Nephron (organoid): ENCODE results near the gene TMEM254.
A peak's percentile ranks its signal among the peaks of the same experiment; 100 is the strongest.

ENCODE experiments used
- H3K27ac Mint-ChIP-seq, 3 experiments: 2 replicates each; pipeline ENCODE4 v1.8.0; 2020; ENCODE audit warnings: mixed read lengths in 3 of 3, mild to moderate bottlenecking in 2 of 3, moderate library complexity in 1 of 3
- H3K27me3 Mint-ChIP-seq: 2 replicates; pipeline ENCODE4 v1.8.0; 2021; ENCODE audit warnings: low read depth, mild to moderate bottlenecking, moderate library complexity, mixed read lengths
- H3K36me3 Mint-ChIP-seq: 2 replicates; pipeline ENCODE4 v1.8.0; 2020; ENCODE audit warnings: low read depth, mixed read lengths
- H3K4me1 Mint-ChIP-seq: 2 replicates; pipeline ENCODE4 v1.8.0; 2020; ENCODE audit warnings: mixed read lengths
- H3K4me3 Mint-ChIP-seq, 3 experiments: 2 replicates each; pipeline ENCODE4 v1.8.0; 2020; ENCODE audit warnings: mild to moderate bottlenecking in 3 of 3, mixed read lengths in 3 of 3, moderate library complexity in 2 of 3
- H3K9me3 Mint-ChIP-seq: 2 replicates; pipeline ENCODE4 v1.8.0; 2020; ENCODE audit warnings: mixed read lengths
- CTCF ChIP-seq, 3 experiments: fragments of 200-600 bp; sonication (generic); IDR thresholded peaks; one replicate each; pipeline ENCODE4 v1.5.0; 2021; ENCODE audit warnings: antibody characterized with exemption in 3 of 3; ENCODE audit not compliant: unreplicated experiment in 3 of 3

TMEM254 gene

GRCh38 chr10:80075781-80076180 is 2.7 kb upstream of the TMEM254 start:
- peaks cover 8% of the 10 kb centered on the region for H3K4me1 Mint-ChIP-seq
- no peaks in the 10 kb centered on the region for H3K9me3 Mint-ChIP-seq
- no peak for TF ChIP-seq CTCF (IDR thresholded peaks at IDR 0.05; ENCODE audit: unreplicated experiment in 3 of 3)
- peaks cover 4% of the 10 kb centered on the region for H3K36me3 Mint-ChIP-seq
- no peaks in the 10 kb centered on the region for H3K27me3 Mint-ChIP-seq
- H3K27ac Mint-ChIP-seq, result peak overlapping the region in 1 of 3 experiments; percentile 4
- H3K4me3 Mint-ChIP-seq, result peak overlapping the region; percentile 11 to 57 (median 54)

- Mint-ChIP-seq H3K9me3 (no peaks in the 10 kb centered on the region), H3K27me3 (no peaks in the 10 kb centered on the region), H3K4me3 (peak overlapping the region; percentile 96 to 98 (median 98)), H3K27ac (peak overlapping the region; percentile 66 to 96 (median 87)), H3K4me1 (peaks cover 8% of the 10 kb centered on the region), H3K36me3 (peaks cover 4% of the 10 kb centered on the region)
- no peak for TF ChIP-seq CTCF (IDR thresholded peaks at IDR 0.05; ENCODE audit: unreplicated experiment in 3 of 3)
Measured at GRCh38 chr10:80077869-80078447, 507 bp upstream of the TMEM254 start.

GRCh38 chr10:80079312-80079719 is 851 bp downstream of the TMEM254 start:
- Mint-ChIP-seq H3K4me1 (peaks cover 8% of the 10 kb centered on the region), H3K4me3 (peak overlapping the region; percentile 96 to 98 (median 98)), H3K9me3 (no peaks in the 10 kb centered on the region), H3K27me3 (no peaks in the 10 kb centered on the region), H3K36me3 (peaks cover 11% of the 10 kb centered on the region), H3K27ac (peak overlapping the region; percentile 66 to 96 (median 87))
- TF ChIP-seq CTCF (IDR thresholded peaks at IDR 0.05; ENCODE audit: unreplicated experiment in 3 of 3), result no peak

- H3K36me3 Mint-ChIP-seq, result peaks cover 9% of the 10 kb centered on the region
- H3K4me1 Mint-ChIP-seq, result peaks cover 8% of the 10 kb centered on the region
- H3K27me3 Mint-ChIP-seq, result no peaks in the 10 kb centered on the region
- H3K9me3 Mint-ChIP-seq, result no peaks in the 10 kb centered on the region
- no peak overlapping the region for H3K4me3 Mint-ChIP-seq
- no peak overlapping the region for H3K27ac Mint-ChIP-seq
- TF ChIP-seq CTCF (IDR thresholded peaks at IDR 0.05; ENCODE audit: unreplicated experiment in 3 of 3), result no peak
Measured at GRCh38 chr10:80081026-80081425, 2.6 kb downstream of the TMEM254 start.

GRCh38 chr10:80081801-80082750 is 3.6 kb downstream of the TMEM254 start:
- Mint-ChIP-seq H3K36me3 (peaks cover 9% of the 10 kb centered on the region), H3K27me3 (no peaks in the 10 kb centered on the region), H3K4me1 (peaks cover 8% of the 10 kb centered on the region), H3K27ac (no peak overlapping the region), H3K4me3 (peak overlapping the region in 1 of 3 experiments; percentile 44), H3K9me3 (no peaks in the 10 kb centered on the region)
- TF ChIP-seq CTCF (IDR thresholded peaks at IDR 0.05; ENCODE audit: unreplicated experiment in 3 of 3), result no peak
